HG03575 (cell line): ENCODE results near the gene ECEL1.
"Not testable (repeated sequence)": the region's sequence is repeated elsewhere in the genome, so short reads cannot be mapped to it uniquely, and the experiment has no call there.

ENCODE experiments used
- ATAC-seq: cut with Tn5 transposase; IDR thresholded peaks from one replicate; pipeline ENCODE4 v1.9.1; 2021; ENCODE audit not compliant: unreplicated experiment, insufficient number of reproducible peaks, low FRiP score; ENCODE audit errors: extremely low read depth

The ECEL1 gene, protein sequence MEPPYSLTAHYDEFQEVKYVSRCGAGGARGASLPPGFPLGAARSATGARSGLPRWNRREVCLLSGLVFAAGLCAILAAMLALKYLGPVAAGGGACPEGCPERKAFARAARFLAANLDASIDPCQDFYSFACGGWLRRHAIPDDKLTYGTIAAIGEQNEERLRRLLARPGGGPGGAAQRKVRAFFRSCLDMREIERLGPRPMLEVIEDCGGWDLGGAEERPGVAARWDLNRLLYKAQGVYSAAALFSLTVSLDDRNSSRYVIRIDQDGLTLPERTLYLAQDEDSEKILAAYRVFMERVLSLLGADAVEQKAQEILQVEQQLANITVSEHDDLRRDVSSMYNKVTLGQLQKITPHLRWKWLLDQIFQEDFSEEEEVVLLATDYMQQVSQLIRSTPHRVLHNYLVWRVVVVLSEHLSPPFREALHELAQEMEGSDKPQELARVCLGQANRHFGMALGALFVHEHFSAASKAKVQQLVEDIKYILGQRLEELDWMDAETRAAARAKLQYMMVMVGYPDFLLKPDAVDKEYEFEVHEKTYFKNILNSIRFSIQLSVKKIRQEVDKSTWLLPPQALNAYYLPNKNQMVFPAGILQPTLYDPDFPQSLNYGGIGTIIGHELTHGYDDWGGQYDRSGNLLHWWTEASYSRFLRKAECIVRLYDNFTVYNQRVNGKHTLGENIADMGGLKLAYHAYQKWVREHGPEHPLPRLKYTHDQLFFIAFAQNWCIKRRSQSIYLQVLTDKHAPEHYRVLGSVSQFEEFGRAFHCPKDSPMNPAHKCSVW

DNA sequence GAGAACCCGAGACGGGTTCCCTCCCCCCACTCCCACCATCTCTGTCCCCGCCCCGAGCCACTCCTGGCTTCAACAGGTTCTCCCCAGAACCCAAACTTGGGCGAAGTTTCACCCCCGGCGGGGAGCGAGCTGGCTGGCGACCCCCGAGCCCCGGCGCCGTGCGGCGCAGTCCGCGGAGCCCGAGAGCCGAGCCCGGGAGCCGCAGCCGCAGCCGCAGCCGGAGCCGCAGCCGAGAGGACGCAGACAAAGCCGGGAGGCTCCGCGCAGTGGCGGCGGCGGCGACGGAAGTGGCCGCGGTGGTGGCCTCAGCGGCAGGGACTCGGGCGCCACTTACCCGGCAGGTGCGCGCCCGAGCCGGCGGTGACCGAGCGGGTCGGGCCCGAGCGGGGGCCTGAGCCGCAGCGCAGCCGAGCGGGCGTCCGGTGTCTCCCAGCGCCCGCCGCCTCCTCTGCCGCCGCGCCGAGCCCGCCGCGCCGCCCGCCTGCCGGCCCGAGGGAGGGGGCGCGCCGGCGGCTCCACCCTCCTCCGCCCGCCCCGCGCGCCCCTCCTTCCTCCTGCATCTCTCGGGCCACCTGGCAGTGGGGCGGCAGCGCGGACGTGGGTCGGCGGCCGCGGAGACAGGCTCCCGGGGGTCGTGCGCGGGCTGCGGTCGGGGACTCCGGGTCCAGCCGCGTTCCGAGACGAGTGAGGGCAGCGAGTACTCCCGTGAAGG, at the start of gene ECEL1:
ECEL1 (minus strand) TSS at position 450 of the 712 bp plus-strand sequence. CDS start 1,181 bp downstream, outside the sequence.
- ATAC-seq: no peak

DNA sequence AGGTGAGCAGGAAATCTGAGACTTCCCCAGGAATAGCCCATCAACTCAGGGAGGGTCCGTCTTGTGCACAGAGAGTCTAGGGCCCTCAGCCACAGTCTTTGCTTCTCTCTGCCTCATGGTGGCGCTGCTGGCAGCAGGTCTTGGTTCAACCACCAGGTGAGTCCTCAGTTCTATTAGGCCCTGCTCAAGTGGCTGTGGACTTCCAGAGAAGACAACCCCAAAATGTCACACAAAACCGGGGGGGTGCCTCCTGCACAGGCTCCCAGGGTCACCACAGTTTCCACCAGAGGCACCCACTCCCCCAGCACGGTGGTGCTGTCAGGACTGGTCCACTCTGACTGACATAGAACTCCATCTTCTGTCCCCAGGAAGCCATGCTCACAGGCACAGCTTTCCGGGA, 49.4 kb upstream of the ECEL1 start:
- no peak for ATAC-seq

DNA sequence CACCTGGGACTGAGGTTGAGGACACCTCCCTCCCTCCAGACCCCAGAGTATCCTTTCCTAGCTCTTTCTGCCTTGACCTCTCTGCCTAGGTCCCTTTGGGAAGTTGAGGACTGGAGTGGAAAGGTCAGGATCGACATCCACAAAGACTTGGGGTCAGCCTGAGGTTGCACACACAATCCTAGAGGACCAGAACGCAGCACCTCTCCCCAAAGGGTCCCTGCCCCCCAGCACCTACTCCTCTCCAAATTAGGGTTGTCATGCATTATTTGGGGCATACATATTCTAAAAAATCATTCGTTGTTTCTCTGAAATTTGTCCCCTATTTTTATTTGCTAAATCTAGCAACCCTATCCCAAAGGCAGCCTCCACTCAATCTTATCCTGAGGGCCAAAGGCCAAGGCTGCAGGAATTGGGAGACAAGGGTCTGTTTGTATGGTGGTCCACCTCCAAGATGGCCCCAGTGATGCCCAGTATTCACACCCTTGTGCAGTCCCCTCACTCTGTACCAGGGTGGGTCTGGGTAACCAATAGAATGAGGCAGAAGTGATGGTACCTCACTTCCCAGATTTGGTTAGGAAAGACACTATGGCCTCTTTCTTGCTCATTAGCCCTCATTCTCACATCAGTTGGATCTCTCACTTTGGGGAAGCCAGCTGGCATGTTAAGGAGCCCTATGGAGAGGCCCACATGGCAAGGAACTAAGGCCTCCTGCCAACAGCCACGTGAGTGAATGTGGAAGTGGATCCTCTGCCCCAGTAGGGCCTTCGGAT, 48.3 kb upstream of the ECEL1 start:
- ATAC-seq: no peak

DNA sequence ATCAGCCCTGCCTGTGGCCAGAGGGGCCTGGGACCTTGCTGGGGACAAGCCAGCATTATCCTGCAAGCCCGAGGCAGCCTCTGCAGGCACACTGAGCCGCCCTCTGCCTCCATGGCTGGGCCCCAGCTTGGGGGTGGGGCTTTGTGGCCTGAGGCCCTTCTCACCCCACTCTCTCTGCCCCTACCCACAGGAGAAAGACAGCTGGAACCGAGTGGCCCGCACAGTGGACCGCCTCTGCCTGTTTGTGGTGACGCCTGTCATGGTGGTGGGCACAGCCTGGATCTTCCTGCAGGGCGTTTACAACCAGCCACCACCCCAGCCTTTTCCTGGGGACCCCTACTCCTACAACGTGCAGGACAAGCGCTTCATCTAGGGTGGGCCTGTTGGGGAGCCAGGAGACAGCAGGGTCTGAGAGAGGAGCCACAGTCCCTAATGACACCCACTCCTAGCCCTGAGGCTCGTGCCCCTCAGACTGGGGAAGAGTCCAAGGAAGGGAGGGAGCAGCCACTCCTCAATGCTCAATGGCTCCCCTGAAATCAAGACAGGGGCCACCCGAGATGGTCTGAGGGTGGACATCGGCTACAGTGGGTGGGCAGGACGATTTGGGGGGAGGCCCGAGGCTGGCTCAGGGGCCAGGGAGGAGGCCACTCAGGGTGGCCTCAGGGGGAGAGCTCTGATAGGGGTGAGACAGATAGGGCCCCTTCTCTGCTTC, 47.5 kb upstream of the ECEL1 start:
- no peak for ATAC-seq

DNA sequence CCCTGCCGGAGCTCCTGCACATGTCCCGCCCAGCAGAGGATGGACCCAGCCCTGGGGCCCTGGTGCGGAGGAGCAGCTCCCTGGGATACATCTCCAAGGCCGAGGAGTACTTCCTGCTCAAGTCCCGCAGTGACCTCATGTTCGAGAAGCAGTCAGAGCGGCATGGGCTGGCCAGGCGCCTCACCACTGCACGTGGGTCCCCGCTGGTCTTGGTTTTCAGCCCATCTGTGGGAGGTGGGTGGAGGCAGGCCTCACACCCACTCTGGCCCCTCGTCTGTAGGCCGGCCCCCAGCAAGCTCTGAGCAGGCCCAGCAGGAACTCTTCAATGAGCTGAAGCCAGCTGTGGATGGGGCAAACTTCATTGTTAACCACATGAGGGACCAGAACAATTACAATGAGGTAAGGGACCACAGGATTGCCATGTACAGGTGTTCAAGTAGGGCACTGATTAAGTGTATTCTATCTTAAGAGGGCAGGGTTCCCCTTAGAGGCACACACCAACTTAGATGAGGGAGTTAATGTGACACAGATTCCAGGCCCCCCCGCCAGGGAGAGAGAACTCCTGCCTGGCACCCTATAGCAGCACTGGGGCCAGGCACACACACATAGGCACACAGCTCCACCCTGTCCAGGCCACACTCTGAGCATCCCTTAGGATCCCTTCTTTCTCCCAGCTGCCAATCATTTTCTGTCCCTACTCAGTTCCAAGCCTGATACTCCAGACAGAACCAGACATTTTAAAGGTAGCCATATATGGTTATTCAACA, 46.5 kb upstream of the ECEL1 start:
- no peak for ATAC-seq

DNA sequence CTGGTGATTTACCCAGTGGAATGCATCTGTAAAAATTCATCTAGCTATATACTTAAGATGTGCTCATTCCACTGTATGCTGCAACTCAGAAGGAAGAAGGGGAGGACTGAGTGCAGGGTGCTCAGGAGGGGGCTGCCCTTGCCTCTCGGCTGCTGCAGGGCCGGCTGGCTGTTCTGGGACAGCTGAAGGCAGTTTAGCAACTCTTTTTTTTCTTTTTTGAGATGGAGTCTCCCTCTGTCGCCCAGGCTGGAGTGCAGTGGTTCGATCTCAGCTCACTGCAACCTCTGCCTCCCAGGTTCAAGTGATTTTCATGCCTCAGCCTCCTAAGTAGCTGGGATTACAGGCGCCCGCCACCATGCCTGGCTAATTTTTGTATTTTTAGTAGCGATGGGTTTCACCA, 45.2 kb upstream of the ECEL1 start:
- not testable (repeated sequence) for ATAC-seq

DNA sequence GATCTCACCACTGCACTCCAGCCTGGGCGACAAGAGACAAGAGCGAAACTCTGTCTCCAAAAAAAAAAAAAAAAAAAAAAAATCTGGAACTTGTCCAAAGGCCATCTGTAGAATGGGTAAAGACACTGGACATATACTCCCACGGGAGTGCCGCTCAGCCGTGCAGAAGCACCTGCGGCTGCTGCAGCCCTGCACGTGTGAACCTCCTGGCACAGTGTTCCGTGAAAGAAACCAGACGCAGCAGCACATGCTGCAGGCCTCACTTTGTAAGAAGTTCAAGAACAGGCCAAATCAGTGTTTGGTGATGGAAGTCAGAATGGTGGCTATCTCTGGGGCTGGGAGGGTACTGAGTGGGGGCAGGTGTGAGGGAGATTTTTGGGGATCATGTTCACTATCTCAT, 44.8 kb upstream of the ECEL1 start:
- ATAC-seq: no peak

DNA sequence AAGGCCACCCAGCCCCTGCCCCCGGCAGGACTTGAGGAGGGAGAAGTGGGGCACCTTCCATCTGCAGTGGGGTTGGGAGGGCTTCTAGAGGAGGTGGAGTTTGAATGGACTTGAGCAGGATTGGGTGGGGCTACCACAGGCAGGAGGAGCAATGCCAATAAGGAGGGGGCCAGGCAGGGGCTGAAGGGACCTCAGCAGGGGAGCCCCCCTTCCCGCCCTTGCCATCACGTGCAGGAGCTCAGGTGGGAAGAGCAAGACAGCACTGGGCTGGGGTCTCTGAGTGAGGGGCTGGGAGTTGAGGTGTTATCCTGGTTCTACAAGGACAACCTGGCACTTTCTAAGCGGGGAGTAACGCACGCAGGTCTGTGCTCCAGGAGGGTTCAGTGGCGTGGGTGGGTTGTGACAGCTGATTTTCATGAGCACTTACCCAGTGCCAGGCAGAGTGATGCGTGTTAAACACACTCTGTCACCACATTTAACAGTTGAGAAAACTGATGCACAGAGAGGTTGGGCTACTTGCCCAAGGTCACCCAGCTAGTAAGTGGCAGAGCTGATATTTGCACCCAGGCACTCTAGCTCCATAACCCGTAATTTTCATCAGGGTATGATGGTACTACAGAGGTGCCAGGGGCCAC, 43.1 kb upstream of the ECEL1 start:
- no peak for ATAC-seq

DNA sequence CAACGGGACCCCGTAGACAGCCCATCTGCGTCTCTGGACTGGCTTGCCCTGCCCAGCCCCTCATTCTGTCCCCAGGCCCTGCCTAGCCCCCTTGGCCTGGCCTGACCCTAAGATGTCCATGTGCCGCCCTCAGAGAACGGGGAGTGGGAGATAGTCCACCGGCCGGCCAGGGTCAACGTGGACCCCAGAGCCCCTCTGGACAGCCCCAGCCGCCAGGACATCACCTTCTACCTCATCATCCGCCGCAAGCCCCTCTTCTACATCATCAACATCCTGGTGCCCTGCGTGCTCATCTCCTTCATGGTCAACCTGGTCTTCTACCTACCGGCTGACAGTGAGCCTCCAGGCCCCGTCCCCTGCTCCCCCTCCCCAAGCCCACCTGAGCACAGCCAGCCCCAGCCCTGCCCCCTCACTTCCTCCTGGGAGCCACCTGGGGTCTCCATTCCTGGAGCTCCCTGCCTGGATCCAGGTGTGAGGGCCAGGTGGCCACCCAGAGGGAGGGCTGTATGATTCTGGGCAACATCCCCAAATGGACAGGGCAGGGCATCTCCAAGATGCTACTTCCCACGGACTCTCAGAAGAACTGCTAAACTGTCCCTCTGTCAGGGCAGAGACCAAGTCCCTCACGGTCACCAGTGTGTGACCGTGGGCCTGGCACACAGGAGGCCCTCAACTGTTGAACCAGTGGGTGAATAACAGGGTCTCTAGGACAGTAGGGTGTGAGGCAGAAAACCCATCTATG, 42.3 kb upstream of the ECEL1 start:
- no peak for ATAC-seq

DNA sequence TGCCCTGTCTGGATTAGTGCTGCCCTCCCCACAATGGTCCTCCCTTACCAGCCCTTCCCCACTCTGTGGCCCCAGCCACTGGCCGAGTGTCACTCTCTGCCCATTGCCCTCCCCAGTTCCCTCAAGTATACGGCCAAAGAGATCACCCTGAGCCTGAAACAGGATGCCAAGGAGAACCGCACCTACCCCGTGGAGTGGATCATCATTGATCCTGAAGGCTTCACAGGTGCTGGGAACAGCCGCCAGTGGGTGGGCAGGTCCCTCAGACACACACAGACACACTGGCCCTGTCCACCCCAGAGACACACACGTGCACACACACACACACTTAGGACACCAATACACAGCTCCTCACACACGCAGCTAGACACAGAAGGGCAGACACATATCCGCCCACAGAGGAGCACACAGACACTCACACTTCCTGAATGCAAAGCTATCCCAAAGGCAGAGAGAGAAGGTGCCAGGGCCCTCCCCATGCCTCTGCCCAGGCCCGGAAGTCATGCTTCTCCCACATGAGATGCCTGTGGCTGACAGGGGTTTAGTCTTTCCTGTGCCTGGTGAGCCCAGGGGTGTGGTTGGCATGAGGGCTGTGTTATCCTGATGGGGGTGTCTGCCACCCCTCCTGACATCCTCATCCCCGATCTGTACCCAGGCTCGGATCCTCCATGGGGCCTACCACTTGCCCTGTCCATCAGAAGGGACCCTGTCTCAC, 41.3 kb upstream of the ECEL1 start:
- no peak for ATAC-seq

DNA sequence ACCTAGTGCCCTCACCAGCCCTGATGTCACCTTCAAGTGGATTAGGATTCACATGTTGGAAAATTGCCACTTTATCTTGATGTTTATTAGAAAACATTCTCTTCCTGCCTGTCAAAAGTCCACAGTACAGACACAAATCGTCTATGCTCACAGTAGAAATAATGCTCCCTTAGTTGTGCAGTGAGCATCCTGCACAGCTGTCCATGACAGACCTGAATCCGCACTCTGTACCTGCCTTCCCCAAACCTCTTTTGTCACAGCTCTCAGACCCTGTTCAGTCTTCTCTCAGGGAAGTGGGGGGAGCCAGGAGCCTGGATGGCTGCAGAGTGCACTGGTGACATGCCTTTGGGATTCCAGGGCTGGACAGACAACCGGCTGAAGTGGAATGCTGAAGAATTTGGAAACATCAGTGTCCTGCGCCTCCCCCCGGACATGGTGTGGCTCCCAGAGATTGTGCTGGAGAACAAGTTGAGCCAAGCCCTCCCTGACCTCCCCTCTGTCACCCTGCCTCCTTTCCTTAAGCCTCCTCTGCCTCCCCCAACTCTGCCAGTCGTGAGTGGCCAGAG, 40.4 kb upstream of the ECEL1 start:
- no peak for ATAC-seq

DNA sequence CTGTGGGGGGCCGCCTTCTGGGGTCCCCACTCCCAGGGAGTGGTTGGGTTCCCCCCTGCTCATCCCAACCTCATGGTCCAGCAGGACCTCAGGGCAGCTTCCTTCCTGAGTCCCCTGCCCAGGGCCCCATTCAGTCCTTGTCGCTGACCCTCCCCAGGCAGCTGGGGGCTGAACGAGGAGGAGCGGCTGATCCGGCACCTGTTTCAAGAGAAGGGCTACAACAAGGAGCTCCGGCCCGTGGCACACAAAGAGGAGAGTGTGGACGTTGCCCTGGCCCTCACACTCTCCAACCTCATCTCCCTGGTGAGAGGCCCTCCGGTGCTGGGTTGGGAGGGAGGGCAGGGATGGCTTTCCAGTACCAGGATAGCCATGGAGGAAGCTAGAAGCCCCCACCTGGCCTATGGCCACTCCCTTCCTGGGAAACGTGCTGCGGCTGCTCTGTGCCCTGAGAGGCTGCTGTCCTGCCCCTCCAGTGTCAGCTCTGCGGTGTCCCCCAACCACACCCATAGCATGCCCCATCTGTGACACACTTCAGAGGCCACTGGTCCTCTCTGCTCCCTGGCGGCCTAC, 38.8 kb upstream of the ECEL1 start:
- no peak for ATAC-seq

DNA sequence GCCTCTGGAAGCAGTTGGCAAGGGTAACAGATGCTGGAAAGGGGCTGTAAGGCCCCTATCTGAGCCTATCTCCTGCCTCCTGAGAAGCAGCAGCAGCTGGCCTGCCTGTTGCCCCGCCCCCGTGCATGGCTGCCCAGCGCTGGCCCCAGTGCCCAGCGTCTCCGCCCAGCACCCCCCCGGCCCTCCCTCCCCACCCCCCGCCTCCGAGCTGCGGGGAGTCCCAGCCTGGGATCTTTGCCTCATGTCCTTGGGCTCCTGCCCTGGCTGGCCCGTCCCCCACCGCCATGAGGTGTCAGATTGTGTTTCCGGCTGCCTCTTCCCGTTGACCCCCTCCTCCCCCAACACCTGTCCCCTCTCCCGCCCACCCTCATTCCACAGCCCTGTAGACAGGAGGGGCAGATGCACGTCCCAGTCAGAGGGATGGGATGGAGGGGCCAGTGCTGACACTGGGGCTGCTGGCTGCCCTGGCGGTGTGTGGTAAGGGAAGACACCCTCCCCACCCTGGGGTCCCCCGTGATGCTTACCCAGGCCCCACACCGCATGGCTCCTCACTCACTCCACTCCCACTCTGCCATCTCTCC, 38.2 kb upstream of the ECEL1 start, which contains the start of gene CHRND:
CHRND (plus strand) TSS at position 370 of the 581 bp plus-strand sequence; CDS start at position 426, 56 bp downstream.
- ATAC-seq: no peak

DNA sequence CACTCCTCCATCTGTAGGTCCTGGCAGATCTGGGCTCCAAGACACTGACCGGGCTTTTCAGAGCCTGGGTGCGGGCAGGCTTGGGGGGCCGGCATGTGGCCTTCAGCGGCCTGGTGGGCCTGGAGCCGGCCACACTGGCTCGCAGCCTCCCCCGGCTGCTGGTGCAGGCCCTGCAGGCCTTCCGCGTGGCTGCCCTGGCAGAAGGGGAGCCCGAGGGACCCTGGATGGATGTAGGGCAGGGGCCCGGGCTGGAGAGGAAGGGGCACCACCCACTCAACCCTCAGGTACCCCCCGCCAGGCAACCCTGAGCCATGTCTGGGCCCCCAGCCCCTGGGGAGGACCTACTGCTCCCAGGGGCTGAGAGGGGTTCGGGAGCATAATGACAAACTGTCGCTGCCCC, 37.6 kb upstream of the ECEL1 start:
- ATAC-seq: no peak

DNA sequence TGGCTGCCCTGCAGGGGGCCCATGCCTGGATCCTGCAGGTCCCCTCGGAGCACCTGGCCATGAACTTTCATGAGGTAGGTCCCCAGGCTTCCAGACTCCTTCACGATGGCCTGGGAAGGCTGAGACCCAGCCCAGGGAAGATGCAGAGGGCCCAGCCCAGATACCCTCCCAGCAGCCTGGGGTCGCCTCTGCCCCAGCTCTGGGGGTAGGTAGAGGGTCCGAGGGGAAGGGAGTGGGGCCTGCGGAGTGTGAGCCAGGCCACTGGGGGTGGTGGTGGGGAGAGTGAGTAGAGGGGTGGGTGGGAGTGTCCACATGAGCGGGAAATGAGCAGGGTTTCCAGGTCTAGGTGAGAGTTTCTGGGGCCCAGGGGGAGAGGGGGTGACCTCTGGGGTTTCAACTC, 37.1 kb upstream of the ECEL1 start:
- no peak for ATAC-seq
